ENCODE data around the gene PLP2.

Gene PLP2

DNA sequence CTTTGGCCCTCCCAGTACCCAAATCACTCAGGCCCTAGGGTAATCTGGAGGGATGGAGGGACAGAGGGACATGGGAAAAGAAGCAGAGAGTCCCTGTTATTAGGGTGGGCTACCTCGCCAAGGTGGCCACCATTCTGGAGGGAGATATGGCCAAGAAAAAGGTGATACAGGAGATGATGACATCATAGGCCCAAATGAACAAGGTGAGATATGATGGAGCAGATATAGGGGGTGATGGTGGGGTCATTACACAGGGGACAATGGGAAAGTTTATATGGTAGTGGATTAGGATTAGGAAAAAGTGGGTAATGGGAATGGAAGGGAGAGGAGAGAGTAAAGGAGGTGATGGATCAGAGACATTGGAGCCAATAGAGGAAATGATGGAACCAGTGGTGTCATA lies 41.2 kb downstream of the PLP2 start:
- DNase-seq = no peak

DNA sequence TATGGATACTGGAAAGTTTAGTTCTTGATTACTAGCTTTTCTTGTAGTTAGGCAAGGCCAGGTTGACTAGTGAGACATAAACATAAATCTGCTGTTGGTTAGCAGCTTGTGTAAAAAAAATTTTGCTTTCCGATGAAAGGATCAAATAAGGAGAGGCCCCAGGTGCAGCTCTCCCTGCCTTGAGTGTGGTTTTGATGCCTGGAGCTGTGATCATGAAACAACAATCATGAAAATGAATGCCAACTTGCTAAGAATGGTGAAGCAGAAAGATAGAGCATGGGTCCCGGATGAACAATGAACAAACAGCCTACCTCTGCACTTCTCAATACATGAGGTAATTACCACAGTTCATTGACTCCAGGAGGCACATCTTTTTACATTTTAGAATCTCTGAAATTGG lies 42.7 kb downstream of the PLP2 start:
- no peak for DNase-seq

GRCh38 chrX:49214996-49215526 lies 43.4 kb downstream of the PLP2 start:
- no peak for DNase-seq

GRCh38 chrX:49220100-49220499 lies 48.4 kb downstream of the PLP2 start:
- DNase-seq = no peak

DNA sequence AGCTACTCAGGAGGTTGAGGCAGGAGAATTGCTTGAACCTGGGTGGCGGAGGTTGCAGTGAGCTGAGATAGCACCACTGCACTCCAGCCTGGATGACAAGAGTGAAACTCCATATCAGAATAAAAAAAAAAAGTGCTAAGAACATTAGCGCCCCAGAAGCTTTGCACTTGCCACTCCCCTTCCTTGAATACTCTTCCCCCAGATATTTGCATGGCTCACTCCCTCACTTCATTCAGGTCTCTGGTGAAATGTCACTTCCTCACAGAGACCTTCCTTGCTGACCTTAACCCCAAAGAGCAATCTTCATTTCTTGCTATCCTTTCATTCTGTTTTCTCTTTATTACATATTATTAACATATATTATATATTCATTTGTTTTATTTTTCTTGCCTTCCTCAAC lies 50.2 kb downstream of the PLP2 start:
- DNase-seq = no peak
